SHP77 treated with DMSO at 0.1 percent for 48 hours (cell line): ENCODE results near the gene ABLIM1.

ENCODE experiments used
- DNase-seq: peaks from one replicate; lab custom pipeline; 2025; lab: John Stamatoyannopoulos, UW

Gene ABLIM1

DNA sequence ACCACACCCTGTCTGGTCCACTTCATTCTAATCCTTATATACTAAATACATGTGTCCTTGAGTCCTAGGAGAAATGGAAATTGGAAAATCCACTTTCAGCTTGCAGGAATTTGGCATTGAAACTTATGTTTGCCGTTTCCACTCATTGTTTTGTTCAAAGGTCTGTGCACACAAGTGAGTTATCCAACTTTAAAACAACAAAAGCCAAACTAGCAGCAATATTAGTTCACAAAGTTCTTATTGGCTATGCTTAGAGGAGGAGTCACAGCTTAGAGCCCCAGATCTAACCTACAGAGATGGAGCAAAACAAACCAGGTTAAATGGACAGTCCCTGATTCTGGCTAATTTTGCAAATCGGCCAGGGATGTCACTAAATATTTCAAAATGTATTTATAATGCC, 209.2 kb downstream of the ABLIM1 start:
- no peak for DNase-seq

DNA sequence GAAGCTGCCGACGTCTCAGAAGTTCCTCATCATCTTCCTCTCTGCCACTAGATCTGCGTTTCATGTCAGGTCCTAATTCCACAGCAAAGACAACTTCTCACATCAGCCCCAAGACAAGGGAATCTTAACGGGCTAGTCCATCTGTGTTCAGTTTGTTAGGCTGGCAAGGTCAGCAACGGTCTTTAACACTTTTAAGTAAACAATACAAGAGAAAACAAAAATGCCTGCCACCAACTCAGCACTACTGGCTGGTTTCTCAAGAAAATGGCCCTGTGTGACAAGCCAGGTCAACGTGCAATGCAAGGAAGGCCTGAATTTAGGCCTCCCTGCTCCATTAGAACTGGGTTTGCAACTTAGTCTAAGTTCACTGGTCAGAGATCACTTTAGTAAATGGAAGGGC, 212.7 kb downstream of the ABLIM1 start:
- no peak for DNase-seq

DNA sequence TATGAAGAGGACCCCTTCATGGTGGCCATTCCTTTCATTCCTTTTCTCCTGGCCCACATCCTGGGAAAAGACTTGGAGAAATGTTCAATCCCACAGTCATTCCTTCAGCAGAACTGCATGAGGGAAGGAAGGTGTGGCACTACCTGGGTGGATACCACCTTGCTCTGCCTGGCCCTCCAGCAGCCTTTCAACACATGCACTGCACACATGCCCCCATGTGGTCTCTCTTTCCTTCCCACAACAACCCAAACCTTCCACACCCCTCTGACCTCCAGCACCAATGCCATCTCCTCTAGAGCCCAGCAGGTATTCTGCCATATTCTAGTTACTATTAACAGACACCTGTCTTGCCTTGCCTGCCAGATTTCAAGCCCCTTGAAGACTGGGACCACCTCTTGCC, 213.3 kb downstream of the ABLIM1 start:
- DNase-seq = no peak

DNA sequence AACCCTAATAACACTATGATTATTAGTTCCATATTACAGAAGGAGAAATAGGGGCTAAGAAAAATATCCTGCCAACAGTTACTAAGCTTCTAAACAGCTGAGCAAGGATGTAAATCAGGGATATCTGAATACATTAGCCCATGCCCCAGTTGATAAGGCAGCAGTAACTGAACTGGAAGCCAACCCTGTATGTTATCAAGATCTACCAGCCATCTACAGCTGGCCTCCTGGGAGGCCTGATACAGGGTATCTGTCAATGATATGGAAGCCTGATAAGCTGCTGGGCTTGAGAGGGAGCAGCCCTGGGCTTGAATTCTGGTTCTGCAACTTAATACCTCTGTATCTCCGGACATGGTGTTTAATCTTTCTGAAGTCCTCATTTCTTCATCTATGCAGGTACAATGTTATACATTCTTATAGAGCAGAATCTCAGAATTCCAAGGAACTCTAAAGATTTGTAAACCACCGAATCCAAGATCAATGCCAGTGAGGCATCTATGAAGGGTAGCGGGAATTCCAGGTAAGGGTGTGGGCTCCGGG, 215.9 kb downstream of the ABLIM1 start:
- DNase-seq = no peak

DNA sequence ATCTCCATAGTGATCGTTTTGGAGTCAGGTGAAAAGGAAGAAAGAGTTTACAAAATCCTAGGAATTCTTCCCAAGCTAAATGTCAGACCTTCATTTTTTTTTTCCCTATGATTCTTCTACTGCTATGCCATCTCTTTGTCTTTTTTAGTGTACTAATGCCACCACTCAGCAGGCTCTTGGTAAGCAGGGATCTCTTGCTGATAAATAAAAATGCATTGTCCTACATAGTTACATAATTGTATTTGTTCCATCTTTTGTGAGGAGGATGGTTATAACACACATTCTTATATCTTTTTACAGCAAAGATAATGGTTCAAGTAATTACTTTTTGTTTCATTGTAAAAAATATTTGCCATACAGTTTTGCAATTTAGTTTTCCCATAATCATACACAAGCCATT, 217.0 kb downstream of the ABLIM1 start:
- DNase-seq = no peak

DNA sequence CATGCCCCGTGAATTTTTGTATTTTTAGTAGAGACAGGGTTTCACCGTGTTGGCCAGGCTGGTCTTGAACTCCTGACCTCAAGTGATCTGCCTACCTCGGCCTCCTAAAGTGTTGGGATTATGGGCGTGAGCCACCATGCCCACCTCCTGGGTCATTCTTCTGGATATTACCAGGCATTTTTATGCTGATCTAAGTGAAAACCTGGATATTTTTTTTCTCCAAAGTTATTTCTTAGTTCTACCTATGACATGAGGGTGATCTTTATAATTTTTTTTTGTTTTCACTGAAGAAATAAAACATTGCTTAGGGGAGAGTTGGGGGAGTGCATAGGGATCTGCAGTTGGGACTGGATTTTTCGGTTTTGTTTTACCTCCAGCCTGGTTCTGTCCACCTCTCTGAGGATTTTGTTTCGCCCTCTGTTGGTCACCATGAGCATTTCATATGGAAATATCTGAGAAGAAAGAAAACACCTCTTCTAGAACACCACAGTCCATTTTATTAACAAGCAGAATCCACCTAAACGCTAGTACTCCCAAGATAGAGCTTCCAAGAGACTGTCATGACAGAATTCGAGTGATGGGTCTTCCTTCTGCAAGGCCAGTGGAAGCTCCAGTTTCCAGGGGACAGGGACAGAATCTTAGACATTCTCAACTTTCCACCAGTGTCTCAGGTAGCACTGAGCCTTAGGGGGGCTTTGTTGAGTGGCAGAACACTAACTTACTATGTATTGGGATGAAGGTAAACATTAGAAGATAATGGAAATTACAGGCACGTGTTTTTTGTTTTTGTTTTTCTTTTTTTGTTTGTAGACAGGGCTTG, 220.4 kb downstream of the ABLIM1 start:
- DNase-seq = no peak

DNA sequence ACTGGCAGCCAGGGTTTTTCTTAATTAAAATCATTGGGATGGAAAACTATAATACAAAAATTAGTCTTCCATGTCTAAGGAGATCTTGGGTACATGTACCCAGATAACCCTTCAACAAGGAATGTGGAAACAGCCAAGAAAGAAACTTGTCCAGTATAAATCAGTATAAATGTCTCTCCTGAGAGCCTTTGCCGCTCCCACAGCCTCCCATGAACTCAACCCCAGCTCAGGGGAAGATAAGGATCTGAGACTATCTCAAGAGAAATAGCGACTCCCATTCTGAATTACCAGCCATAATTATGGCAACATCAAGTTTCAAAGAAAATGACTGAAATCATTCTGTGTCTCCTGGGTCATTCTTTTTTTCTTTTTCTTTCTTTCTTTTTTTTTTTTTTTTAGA, 221.1 kb downstream of the ABLIM1 start:
- no peak for DNase-seq

DNA sequence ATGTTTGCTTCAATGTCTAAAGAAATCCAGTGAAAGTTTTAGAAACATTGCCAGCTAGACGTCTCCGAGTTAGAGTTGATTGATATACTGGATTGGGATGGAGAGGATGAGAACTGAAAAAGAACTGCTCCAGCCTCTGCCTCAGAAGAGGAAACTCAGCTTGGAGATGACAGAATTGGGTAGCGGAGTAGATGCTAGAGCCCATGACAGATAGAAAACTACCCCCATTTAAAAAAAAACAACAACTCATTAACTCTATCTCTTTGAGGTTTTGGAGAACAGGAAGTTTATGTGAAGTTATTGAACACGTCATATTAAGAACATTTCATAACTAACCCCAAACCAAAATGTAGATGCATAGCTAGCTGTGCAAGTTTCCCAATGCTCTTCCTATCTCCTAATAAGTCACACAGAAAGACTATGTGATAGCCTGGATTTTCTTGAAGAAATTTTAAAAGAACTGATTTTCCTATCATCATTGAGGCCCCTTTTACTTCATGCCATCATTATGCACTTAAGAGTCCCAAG, 225.4 kb downstream of the ABLIM1 start:
- no peak for DNase-seq

DNA sequence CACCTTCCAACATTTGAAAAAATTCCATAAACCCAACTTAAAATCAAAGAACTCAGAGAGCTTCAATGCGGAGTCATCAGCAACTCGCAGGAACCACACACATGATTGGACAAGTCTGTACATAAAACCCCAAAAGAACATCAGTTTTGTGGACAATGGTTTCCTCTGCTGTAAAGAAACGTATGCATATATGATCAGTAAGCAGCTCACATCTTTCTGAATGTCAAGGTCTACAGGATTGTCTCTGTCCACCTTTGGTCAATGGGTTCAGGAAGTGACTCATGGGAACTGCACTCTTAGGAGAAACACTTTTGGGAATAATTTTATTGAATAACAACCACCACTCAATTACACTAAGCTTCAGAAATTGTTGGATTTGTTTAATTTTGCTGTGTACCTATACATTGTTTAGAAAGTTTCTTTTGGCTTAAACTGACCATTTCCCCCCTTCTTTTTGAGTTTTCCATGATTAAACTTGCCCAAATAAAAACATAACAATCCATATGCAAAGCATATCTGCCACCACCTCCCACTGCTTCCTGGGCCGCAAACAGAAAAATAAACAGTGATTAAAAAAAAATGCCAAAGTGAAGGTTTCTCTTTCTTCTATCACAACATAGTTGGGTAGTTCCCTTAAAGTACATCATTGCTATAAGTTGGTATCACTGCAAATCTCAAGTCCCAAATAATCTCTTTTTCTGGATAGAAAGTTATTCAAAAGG, 226.5 kb downstream of the ABLIM1 start:
- DNase-seq = no peak

DNA sequence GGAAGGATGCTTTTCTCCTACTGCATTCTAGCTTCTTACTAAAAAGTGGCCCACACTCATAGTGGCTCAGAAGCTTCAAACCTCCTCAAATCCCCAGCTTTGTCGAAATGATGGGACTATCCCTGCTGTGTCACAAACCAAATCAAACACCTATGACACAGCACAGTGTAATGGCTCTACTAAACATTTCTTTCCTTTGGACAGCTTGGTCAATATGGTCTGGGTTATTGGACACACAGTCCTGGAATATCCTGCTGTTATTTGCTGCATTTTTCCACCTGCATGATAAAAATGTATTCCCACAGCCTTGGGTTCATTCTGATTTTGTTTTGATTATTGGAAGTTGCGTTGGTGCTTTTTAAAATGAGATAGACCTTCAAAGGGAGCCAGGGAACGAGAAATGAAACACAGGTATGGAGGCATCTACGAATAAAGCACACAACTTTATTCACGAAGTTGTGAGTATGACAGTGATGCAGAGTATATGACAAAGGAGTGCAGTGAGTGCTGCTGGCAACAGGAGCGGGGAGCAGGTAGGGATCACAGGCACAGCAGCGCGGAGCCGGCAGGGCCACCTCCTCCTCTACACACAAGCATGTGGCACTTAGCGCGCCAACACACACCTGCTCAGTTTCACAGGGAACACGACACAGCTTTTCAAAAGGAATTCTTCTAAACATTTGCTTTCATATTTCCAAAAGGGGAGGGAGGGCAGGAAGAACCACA, 227.2 kb downstream of the ABLIM1 start:
- DNase-seq = no peak

DNA sequence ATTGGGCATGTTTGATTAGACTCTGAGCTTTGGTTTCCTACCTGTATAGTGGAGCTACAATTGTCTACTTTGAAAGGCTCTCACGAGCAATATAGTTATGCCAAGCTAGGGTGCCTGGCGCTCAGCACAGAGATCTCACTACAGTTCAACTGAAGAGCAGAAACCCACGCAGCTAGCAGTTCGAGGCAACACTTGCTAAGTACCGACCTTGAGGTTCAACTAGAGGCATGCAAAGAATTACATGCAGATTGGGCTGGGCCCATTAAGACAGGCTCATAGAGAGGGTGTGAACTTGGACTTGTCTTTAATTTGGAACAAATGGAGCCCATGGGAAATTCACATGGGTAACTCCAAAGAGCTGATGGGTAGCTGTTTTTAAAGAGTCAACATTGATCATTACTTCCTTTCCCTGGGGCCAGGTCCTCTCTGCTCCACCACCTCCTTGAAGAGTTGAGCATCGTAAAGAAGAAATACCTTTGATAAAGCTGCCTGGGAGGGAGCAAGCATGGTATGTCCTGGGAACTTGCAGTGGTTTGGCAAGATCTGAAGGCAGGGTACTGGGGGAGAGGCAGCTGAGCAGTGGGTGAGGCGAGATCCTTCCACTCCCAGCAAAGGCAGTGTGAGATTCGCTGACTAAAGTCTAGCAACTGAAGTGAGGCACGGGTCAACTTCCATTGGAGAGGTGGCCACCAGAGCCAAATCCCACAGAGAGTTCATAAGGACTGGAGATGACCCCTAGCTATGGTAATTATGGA, 228.3 kb downstream of the ABLIM1 start:
- DNase-seq = no peak

DNA sequence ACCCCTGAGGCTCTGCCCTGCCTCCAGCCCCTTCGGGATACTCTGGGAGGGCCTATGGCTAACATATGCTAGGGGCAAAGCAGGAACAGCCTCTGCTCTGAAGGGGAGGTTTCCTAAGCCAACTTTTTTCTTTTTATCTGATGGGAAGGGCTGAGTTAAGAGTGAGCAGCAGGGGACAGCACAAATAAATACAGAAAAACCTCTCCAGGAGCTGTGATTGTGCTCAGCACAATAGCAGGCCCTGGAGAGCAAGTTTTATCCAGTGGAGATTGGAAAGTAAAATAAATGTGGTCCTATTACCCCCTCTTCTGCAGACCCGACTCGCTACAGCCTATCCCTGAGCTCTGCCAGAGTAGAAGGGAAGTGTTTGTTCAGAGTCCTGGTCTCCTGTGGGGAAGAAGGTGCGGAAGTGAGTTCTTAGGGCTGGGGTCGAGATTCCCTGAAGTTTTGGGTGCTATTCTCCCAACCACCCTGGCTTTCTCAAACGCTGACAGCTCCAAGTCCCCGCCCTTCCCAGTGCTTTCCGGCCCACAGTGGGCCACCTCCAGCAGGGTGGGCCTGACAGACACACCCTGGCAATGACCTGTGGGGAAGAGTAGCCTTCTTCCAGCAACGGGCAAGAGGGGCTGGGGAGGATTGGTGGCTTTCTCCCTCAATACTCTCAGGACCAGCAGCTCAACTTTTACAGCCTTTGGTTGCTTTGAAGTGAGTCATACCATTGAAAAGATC, 230.8 kb downstream of the ABLIM1 start:
- DNase-seq = no peak

DNA sequence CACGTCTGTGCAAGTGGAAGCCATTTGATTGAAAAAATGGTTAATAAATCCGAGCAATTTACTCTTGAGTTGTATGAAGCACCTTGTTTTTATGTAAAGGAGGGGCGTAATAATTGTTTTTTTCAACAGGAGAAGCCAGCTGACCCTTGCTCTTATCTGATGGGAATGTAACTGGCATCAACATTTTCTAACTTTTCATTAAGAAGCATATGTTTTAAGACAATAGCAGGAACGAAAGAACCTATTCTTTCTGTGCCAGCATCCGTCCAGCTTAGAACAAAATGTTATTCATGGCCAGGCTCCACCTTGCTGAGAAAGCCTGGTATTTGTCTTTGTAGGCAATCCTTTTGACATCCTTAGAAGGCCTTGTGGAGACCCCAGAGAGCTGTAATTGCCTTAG, 231.6 kb downstream of the ABLIM1 start:
- no peak for DNase-seq

DNA sequence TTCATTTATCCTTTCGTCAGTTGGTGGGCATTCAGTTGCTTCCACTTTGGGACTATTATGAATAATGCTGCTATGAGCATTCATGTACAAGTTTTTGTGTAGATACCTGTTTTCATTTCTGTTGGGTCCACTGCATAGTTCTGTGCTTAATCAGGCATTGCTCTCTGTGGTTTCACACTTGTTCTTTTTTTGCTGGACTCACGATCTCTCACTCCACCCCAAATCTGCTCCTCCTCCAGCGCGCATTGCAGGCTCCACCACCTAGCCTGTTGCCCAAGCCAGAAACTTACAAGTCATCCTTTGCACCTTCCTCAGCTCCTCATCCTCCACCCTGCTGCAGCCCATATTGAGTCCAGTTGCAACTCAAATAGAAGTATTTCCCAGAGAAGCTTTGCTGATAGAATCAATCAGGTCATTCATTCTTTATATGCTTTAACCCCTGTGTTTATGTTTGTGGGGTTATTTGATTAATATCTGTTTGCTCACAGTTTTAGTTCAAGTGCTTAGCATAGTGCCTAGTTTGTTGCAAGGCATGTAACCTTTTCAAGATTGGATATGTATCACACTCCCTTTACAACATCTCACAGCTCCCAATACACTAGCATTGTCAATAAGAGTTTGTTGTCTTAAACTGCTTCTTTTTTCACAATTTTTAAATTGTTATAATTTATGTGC, 237.1 kb downstream of the ABLIM1 start:
- DNase-seq = no peak

DNA sequence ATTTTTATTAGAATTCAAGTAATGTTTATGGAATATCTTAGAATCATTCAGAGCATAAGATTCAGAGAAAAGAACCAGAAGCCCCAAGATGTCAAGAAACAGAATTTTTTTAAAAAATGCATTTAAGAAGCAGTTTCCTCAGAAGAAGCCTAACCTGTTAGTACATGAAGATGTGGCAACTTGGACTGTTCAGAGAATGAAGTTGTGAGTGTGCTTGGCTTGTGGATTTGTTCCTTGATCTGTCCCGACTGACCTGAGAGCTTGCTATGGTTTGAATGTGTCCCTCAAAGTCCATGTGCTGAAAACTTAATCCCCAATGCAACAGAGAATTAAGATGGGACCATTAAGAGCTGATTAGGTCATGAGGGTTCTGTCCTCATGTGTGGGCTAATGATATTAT, 240.0 kb downstream of the ABLIM1 start:
- DNase-seq = no peak

DNA sequence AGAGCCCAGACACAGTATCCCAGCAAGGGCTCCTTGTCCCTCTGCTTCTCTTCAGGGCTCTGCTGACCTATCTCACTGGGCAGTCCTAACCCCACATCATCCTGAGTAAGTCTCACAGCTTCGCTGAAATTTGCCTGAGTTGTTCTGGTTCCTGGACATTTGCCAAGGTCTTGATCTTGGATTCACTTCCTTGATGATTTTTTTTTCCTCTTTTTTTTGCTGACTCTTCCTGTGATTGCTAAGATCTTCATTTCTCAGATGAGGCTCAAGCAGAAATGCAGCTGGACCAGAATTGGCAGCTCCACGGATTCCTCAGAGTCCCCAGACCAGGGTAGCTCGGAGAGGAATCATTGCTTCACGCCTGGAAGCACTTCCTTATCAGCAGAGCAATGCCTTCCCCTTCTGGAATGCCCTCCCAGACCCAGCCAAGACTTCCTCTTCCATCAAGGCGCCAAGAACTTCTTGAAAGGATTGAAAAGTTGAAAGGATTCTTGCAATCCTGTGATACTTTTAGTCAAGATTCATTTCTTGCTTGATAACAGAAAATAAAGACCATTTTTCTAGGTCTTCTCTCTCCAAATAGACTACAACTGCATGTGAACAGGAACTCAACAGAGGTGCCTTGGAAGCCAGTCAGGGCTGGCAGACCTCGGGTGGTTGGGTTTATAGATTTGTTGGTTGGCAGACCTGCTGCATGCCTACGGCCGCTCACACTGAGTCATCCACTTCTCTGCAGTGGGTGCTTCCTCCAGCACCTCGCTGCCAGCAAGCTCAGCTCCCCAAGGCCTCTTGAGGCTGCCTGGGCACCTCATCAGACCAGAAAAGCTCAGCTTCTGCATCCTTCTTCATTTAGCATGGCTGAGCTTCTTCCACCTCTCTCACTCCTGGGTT, 244.9 kb downstream of the ABLIM1 start:
- no peak for DNase-seq

DNA sequence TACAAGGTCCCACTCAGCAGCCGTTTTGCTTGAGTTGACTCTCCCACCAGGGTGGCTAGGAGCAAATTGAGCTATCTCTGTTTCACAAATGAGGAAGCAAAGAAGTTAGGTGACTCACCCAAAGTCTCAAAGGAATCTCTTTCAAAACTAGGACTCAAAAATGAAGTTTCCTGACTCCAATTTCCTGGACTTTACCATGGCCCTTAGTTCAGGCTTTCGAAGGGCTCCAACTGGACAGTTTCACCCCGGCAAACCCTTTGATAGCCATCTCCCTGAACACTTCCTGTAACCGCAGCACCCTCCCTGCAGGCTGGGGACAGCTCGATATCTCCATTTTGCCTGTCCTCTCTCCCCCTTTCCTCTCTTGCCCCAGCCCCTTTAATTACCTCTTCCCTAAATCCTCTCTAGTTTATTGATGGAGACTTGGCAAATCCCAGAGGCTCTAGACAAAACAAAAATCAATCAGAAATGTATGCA, 249.1 kb downstream of the ABLIM1 start:
- no peak for DNase-seq

DNA sequence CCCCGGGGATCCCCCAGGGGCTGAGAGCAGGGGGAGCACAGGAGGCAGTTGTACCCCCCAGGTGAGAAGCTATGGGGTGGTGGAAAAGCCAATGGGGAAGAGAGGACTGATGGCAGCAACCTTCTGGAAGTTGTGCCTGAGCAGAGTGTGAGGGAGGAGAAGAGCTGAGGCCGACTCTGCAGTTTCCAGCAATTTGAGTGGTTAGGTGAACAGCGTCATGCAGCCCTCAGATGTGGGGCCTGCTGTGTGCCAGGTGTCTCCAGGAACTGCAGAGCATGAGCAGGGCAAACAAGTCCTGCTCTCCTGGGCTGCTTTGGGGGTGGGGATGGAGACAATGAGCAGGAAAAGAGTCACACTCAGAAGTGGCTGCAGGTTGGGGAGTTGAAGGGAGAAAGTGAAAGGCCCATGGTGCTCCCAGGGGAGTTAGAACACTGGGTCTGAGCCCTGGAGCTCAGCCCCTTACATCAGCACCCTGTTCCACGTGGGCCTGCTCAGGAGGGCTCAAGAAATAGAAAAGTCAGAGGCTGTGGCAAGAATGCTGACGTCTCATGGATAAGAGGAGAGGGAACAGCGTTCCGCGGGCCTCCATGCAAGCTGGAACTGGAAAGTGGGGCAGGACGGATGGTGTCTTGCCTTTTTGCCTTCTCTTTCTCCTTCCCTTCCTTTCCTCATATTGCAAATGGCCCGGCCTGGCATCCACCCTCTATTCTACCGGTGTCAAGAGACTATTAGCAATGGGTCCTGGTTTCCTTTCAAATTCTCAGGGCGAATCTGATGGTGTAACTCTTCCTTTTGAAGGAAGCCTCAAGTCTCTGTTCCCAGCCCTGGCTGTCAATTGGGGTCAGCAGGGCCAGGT, 249.7 kb downstream of the ABLIM1 start:
- DNase-seq = no peak
